Right lobe of liver (tissue), 6 donors: ENCODE data around the gene OR7A5. TPM values are rescaled to one million over a fixed set of nuclear protein-coding genes. Genes with fewer than 3 reads are reported as not detected.

ENCODE experiments used
- ATAC-seq, 4 donors: fragments of 200-7000 bp; cut with Tn5 transposase; one replicate each; pipeline ENCODE4 v1.9.1; 2020; ENCODE audit warnings: mild to moderate bottlenecking in 4 of 4, moderate library complexity in 4 of 4
- DNase-seq, 3 donors: peaks; one replicate each; pipeline ENCODE4 v3.0.0-alpha.2; 2020
- H3K27ac ChIP-seq, 3 donors: fragments of 200-600 bp; one replicate each; pipeline ENCODE4 v1.8.0; 2022
- H3K27me3 ChIP-seq, 2 donors: fragments of 200-600 bp; one replicate each; pipeline ENCODE4 v1.8.0; 2022
- H3K36me3 ChIP-seq, 4 donors: fragments of 200-600 bp; sonication (generic) in 1 of 4; one replicate each; pipeline versions ENCODE4 v1.5.1 to v1.8.0; 2017 to 2022; ENCODE audit warnings: control low read depth in 1 of 4
- H3K4me1 ChIP-seq, 4 donors: fragments of 200-600 bp; sonication (generic) in 1 of 4; one replicate each; pipeline versions ENCODE4 v1.5.1 to v1.8.0; 2017 to 2022; ENCODE audit warnings: control low read depth in 1 of 4
- H3K4me3 ChIP-seq, 3 donors: fragments of 200-600 bp; one replicate each; pipeline ENCODE4 v1.8.0; 2022
- H3K9me3 ChIP-seq, 4 donors: fragments of 200-600 bp; sonication (generic) in 1 of 4; one replicate each; pipeline versions ENCODE4 v1.5.1 to v1.8.0; 2017 to 2022; ENCODE audit warnings: control low read depth in 1 of 4
- CTCF ChIP-seq, 4 donors: fragments of 200-600 bp in 3 of 4; fragments of 450-650 bp in 1 of 4; IDR thresholded peaks; one replicate each; pipeline versions ENCODE4 v1.5.1 to v1.8.0; 2016 to 2022; ENCODE audit warnings: antibody characterized with exemption in 4 of 4, mild to moderate bottlenecking in 2 of 4
- POLR2A ChIP-seq: fragments of 450-650 bp; IDR thresholded peaks from one replicate; pipeline ENCODE4 v1.6.1; 2017; ENCODE audit warnings: antibody characterized with exemption, mild to moderate bottlenecking
- WGBS: methylation state at CpG from one replicate; pipeline ENCODE4 v1.1.6; 2018; ENCODE audit warnings: low coverage, low lambda C conversion rate; ENCODE audit not compliant: insufficient coverage; ENCODE audit errors: missing lambda C conversion rate; 5-methylcytosine and 5-hydroxymethylcytosine counted together
- intact Hi-C, 2 donors: fragments of 100-400 bp; cut with DNase I; formaldehyde crosslinking; loops; one replicate each; pipeline versions ENCODE4 v1.11.2 to v1.14.1; 2022
- total RNA-seq, 6 experiments: library from RNA; depleted of rRNA in 2 of 6; stranded (reverse); fragments of >200 nt in 2 of 6; fragmentation: NEBNext Ultra II Directional in 3 of 6; extraction: Animal tissue kit (Norgen Biotek cat#: 25700) in 3 of 6; gene quantifications; one replicate each; pipeline versions ENCODE4 v1.1.0 to v1.2.4, GENCODE V29; 2016 to 2023
- donor health status: DM: no; HTN: yes; CAD: no.
- donor health status: DM: no; HTN: no; CAD: no.
- donor health status: DM: no; HTN: no; CAD: no.
- donor health status: DM: no; HTN: yes; CAD: no.
- donor health status: DM: no; HTN: yes; CAD: no.

Gene OR7A5
- total RNA-seq, 6 experiments from 2014 or later: not detected

GRCh38 chr19:14826006-14826405 is 9.0 kb downstream of the OR7A5 start:
- H3K27me3 ChIP-seq: no peaks in the 10 kb centered on the region
- no peaks in the 10 kb centered on the region for H3K9me3 ChIP-seq
- no peaks in the 10 kb centered on the region for H3K36me3 ChIP-seq
- 80% methylated on average over 2 of the region's 2 CpGs for WGBS
- DNase-seq: no peak
- H3K4me1 ChIP-seq: no peaks in the 10 kb centered on the region
- no peak overlapping the region for H3K27ac ChIP-seq
- no peak overlapping the region for H3K4me3 ChIP-seq
- TF ChIP-seq CTCF (IDR thresholded peaks at IDR 0.05): no peak
- no peak for TF ChIP-seq POLR2A
- no peak for ATAC-seq
- intact Hi-C loops: no loop called here

- Histone ChIP-seq H3K4me1 (no peaks in the 10 kb centered on the region), H3K27ac (no peak overlapping the region), H3K4me3 (no peak overlapping the region), H3K27me3 (no peaks in the 10 kb centered on the region), H3K36me3 (no peaks in the 10 kb centered on the region), H3K9me3 (no peaks in the 10 kb centered on the region)
- intact Hi-C loops: no loop called here
- DNase-seq: no peak
- WGBS: 26% methylated on average over 6 of the region's 6 CpGs
- no peak for ATAC-seq
- no peak for TF ChIP-seq POLR2A
- no peak for TF ChIP-seq CTCF (IDR thresholded peaks at IDR 0.05)
These were observed 13.0 kb downstream of the OR7A5 start for GRCh38 chr19:14821937-14822336.

- ATAC-seq: no peak
- H3K4me3 ChIP-seq: no peak overlapping the region
- intact Hi-C loops: no loop called here
- WGBS: 47% methylated on average over 8 of the region's 8 CpGs
- no peaks in the 10 kb centered on the region for H3K36me3 ChIP-seq
- TF ChIP-seq CTCF (IDR thresholded peaks at IDR 0.05) (no peak), POLR2A (no peak)
- H3K27me3 ChIP-seq: no peaks in the 10 kb centered on the region
- DNase-seq: no peak
- H3K9me3 ChIP-seq: no peaks in the 10 kb centered on the region
- H3K4me1 ChIP-seq: no peaks in the 10 kb centered on the region
- no peak overlapping the region for H3K27ac ChIP-seq
These were observed 16.4 kb downstream of the OR7A5 start for GRCh38 chr19:14818588-14818987.

- intact Hi-C loops: no loop called here
These were observed 17.9 kb downstream of the OR7A5 start for GRCh38 chr19:14817052-14817451.

More at GRCh38 chr19:14817052-14817451, 17.9 kb downstream of the OR7A5 start:
- H3K4me1 ChIP-seq: no peaks in the 10 kb centered on the region
- H3K36me3 ChIP-seq: no peaks in the 10 kb centered on the region
- TF ChIP-seq POLR2A: no peak
- no peak for TF ChIP-seq CTCF (IDR thresholded peaks at IDR 0.05)
- no peaks in the 10 kb centered on the region for H3K27me3 ChIP-seq
- H3K4me3 ChIP-seq: no peak overlapping the region
- DNase-seq: no peak
- no peaks in the 10 kb centered on the region for H3K9me3 ChIP-seq
- H3K27ac ChIP-seq: no peak overlapping the region
- WGBS: 36% methylated on average over 3 of the region's 3 CpGs
- no peak for ATAC-seq
